OCI-LY3 (cell line): ENCODE data around the gene VOPP1.

ENCODE experiments used
- H2AFZ ChIP-seq: fragments of 200-600, 300-600 bp; shearing (Covaris generic); 2 replicates; pipeline ENCODE4 v1.6.0; 2014; ENCODE audit warnings: antibody characterized with exemption, low read depth, low read length
- H3K27ac ChIP-seq: fragments of 200-600, 300-600 bp; sonication (generic); 2 replicates; pipeline ENCODE4 v1.5.1; 2014; ENCODE audit warnings: mild to moderate bottlenecking, low read length, moderate library complexity, mixed read lengths
- H3K27me3 ChIP-seq: fragments of 200-600, 300-600 bp; sonication (generic); 2 replicates; pipeline ENCODE4 v1.6.1; 2014; ENCODE audit warnings: low read depth, low read length, mixed read lengths
- H3K36me3 ChIP-seq: fragments of 200-600, 300-600 bp; sonication (generic); replicated peaks from 2 replicates; pipeline ENCODE3; 2014; ENCODE audit warnings: low read depth, low read length, mixed read lengths
- H3K4me1 ChIP-seq: fragments of 300-600, 200-600 bp; sonication (generic); 2 replicates; pipeline ENCODE4 v1.6.1; 2014; ENCODE audit warnings: low read length, mixed read lengths
- H3K4me2 ChIP-seq: fragments of 200-600, 300-600 bp; sonication (generic); 2 replicates; pipeline ENCODE4 v1.6.1; 2014; ENCODE audit warnings: low read length, mixed read lengths
- H3K4me3 ChIP-seq: fragments of 300-600, 200-600 bp; sonication (generic); 2 replicates; pipeline ENCODE4 v1.5.1; 2014; ENCODE audit warnings: antibody characterized with exemption, mild to moderate bottlenecking, low read length, moderate library complexity
- H3K79me2 ChIP-seq: fragments of 300-600, 200-600 bp; shearing (Covaris generic); 2 replicates; pipeline ENCODE4 v1.6.1; 2014; ENCODE audit warnings: mild to moderate bottlenecking, low read length, mixed read lengths
- H3K9ac ChIP-seq: fragments of 300-600, 200-600 bp; shearing (Covaris generic); 2 replicates; pipeline ENCODE4 v1.6.0; 2014; ENCODE audit warnings: mild to moderate bottlenecking, low read length, moderate library complexity
- H3K9me3 ChIP-seq: fragments of 200-600, 300-600 bp; shearing (Covaris generic); 2 replicates; pipeline ENCODE4 v1.6.1; 2014; ENCODE audit warnings: low read length, mixed read lengths; ENCODE audit not compliant: insufficient read depth
- H4K20me1 ChIP-seq: fragments of 200-600, 300-600 bp; sonication (generic); 2 replicates; pipeline ENCODE4 v1.6.1; 2016; ENCODE audit warnings: low read length, mixed read lengths; ENCODE audit not compliant: insufficient read depth
- EZH2phosphoT487 ChIP-seq: fragments of 200-600 bp; shearing (Covaris generic); IDR thresholded peaks from 2 replicates; pipeline ENCODE4 v1.6.1; 2018; ENCODE audit warnings: antibody characterized with exemption, mixed run types, low read depth
- TF ChIP-seq, protein P1 (sequence below): fragments of 200-600, 300-600 bp; sonication (generic); IDR thresholded peaks from 2 replicates; pipeline ENCODE4 v1.5.1; 2014; ENCODE audit warnings: antibody characterized with exemption, low read length, low read depth

Gene VOPP1

GRCh38 chr7:55448526-55448925 lies 123.8 kb downstream of the VOPP1 start:
- TF ChIP-seq, protein P1, sequence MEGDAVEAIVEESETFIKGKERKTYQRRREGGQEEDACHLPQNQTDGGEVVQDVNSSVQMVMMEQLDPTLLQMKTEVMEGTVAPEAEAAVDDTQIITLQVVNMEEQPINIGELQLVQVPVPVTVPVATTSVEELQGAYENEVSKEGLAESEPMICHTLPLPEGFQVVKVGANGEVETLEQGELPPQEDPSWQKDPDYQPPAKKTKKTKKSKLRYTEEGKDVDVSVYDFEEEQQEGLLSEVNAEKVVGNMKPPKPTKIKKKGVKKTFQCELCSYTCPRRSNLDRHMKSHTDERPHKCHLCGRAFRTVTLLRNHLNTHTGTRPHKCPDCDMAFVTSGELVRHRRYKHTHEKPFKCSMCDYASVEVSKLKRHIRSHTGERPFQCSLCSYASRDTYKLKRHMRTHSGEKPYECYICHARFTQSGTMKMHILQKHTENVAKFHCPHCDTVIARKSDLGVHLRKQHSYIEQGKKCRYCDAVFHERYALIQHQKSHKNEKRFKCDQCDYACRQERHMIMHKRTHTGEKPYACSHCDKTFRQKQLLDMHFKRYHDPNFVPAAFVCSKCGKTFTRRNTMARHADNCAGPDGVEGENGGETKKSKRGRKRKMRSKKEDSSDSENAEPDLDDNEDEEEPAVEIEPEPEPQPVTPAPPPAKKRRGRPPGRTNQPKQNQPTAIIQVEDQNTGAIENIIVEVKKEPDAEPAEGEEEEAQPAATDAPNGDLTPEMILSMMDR: no peak
- no peak for TF ChIP-seq EZH2phosphoT487
- Histone ChIP-seq H3K4me3 (no peak overlapping the region), H3K9ac (no peak overlapping the region)

DNA sequence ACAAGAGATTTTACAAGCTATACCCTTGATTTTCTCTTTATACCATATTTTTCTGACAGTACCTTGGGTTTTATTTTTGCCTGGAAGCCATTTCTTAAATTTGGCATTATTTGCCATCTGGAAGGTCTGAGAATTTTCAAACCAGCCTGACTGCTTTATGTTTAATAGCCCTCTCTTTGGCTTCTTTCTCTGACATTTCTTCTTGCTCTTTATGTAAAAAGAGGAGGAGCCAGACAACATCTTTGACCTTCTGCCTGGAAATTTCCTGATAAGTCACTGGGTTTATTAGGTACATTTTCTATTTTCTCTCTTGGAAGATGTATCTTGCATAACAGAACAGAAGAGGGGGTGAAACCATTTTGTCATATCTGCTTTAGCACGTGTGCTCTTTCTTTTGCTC lies 127.5 kb downstream of the VOPP1 start:
- Histone ChIP-seq H3K4me2 (no peak overlapping the region), H3K27me3 (no peaks in the 10 kb centered on the region), H4K20me1 (no peaks in the 10 kb centered on the region), H3K4me3 (no peak overlapping the region), H3K27ac (no peak overlapping the region), H3K79me2 (no peaks in the 10 kb centered on the region), H3K9me3 (no peaks in the 10 kb centered on the region), H3K9ac (no peak overlapping the region), H2AFZ (no peak overlapping the region), H3K36me3 (peaks cover 34% of the 10 kb centered on the region), H3K4me1 (no peaks in the 10 kb centered on the region)
- TF ChIP-seq, protein P1: no peak
- no peak for TF ChIP-seq EZH2phosphoT487

More at GRCh38 chr7:55448526-55448925, 123.8 kb downstream of the VOPP1 start:
- H3K36me3 ChIP-seq: peaks cover 54% of the 10 kb centered on the region
- no peak overlapping the region for H2AFZ ChIP-seq
- no peaks in the 10 kb centered on the region for H3K27me3 ChIP-seq
- peaks cover 20% of the 10 kb centered on the region for H3K79me2 ChIP-seq
- H4K20me1 ChIP-seq: peaks cover 12% of the 10 kb centered on the region; the same call in 1 of the 2 replicates
- no peaks in the 10 kb centered on the region for H3K9me3 ChIP-seq
- no peaks in the 10 kb centered on the region for H3K4me1 ChIP-seq
- H3K27ac ChIP-seq: no peak overlapping the region
- no peak overlapping the region for H3K4me2 ChIP-seq

DNA sequence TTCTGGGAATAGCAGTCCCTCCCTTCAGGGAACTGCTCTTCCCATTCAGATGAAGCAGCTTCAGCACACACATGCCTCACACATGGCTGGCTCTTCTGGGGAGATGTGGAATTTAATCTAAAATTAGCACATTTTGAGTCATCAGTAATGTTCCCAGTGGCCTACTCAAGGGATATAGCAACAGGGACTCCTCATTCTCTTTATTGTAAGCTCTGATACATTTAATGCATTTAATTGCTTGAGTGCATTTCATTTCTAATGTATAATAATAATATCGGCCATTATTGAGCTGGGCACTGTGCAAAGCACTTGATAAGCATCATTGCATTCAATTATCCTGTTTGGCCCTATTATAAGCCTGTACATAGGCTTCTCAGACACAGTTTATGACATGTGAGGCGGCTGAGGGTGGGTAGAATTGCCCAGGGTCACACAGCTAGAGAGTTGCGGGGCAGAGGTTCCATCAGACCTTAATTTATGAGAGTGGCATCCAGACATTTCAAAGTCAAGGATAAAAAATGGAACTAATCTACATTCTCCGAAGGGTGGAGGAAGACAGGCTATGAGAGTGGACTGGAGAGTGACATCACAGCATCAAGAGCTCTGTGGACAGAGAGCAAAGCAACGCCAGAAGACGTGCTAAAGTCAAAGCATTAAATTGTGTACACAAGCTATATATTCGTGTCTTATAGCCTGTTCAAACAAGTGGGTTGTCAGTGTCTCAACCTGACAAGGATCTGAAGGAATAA lies 130.4 kb downstream of the VOPP1 start:
- Histone ChIP-seq H3K27me3 (no peaks in the 10 kb centered on the region), H3K79me2 (no peaks in the 10 kb centered on the region), H3K4me2 (no peak overlapping the region), H3K9ac (no peak overlapping the region), H4K20me1 (no peaks in the 10 kb centered on the region), H3K4me3 (no peak overlapping the region), H3K9me3 (no peaks in the 10 kb centered on the region), H3K36me3 (peaks cover 20% of the 10 kb centered on the region), H3K4me1 (no peaks in the 10 kb centered on the region), H3K27ac (no peak overlapping the region), H2AFZ (no peak overlapping the region)
- TF ChIP-seq, protein P1: no peak
- no peak for TF ChIP-seq EZH2phosphoT487

GRCh38 chr7:55441002-55441401 lies 131.3 kb downstream of the VOPP1 start:
- Histone ChIP-seq H4K20me1 (no peaks in the 10 kb centered on the region), H3K9ac (no peak overlapping the region), H3K4me2 (no peak overlapping the region), H3K27me3 (no peaks in the 10 kb centered on the region), H2AFZ (no peak overlapping the region), H3K9me3 (no peaks in the 10 kb centered on the region), H3K36me3 (peaks cover 11% of the 10 kb centered on the region), H3K79me2 (no peaks in the 10 kb centered on the region), H3K4me1 (no peaks in the 10 kb centered on the region), H3K4me3 (no peak overlapping the region), H3K27ac (no peak overlapping the region)
- no peak for TF ChIP-seq EZH2phosphoT487
- TF ChIP-seq, protein P1: no peak
